Esophagus squamous epithelium (tissue), 5 donors: ENCODE data around the gene TIMM22. TPM values are rescaled to one million over a fixed set of nuclear protein-coding genes. Genes with fewer than 3 reads are reported as not detected.

Experiments
- DNase-seq: peaks from one replicate; lab custom pipeline; 2025; lab: John Stamatoyannopoulos, UW
- H3K27ac ChIP-seq, 4 donors: fragments of 200-600 bp; sonication (generic); one replicate each; pipeline ENCODE4 v1.5.1; 2016 to 2019; ENCODE audit warnings: mild to moderate bottlenecking in 1 of 4
- H3K27me3 ChIP-seq, 4 donors: fragments of 200-600 bp; sonication (generic); 1 replicate in 3 of 4; 2 replicates in 1 of 4; pipeline versions ENCODE4 v1.5.1 to v1.6.0; 2017 to 2021; ENCODE audit warnings: antibody characterized with exemption in 1 of 4
- H3K36me3 ChIP-seq, 3 donors: fragments of 200-600 bp; sonication (generic); one replicate each; pipeline ENCODE4 v1.5.1; 2016 to 2019
- H3K4me1 ChIP-seq, 3 donors: fragments of 200-600 bp; sonication (generic); one replicate each; pipeline ENCODE4 v1.5.1; 2017 to 2019
- H3K4me3 ChIP-seq, 4 donors: fragments of 200-600 bp; sonication (generic); 1 replicate in 3 of 4; 2 replicates in 1 of 4; pipeline ENCODE4 v1.5.1; 2016 to 2019; ENCODE audit warnings: mild to moderate bottlenecking in 2 of 4, moderate library complexity in 1 of 4
- H3K9me3 ChIP-seq, 3 donors: fragments of 200-600 bp; sonication (generic); one replicate each; pipeline ENCODE4 v1.5.1; 2016 to 2019
- CTCF ChIP-seq, 6 experiments: fragments of 450-650 bp in 4 of 6; fragments of 200-600 bp in 2 of 6; sonication (generic) in 2 of 6; IDR thresholded peaks; one replicate each; pipeline ENCODE4 v1.5.1; 2016 to 2019; ENCODE audit warnings: antibody characterized with exemption in 6 of 6, mild to moderate bottlenecking in 4 of 6, moderate library complexity in 4 of 6
- POLR2A ChIP-seq, 4 donors: fragments of 450-650 bp; IDR thresholded peaks; one replicate each; pipeline ENCODE4 v1.6.1; 2017; ENCODE audit warnings: antibody characterized with exemption in 4 of 4, mild to moderate bottlenecking in 4 of 4, moderate library complexity in 3 of 4
- WGBS, 2 donors: methylation state at CpG; one replicate each; pipeline ENCODE4 v1.1.5; 2018; 5-methylcytosine and 5-hydroxymethylcytosine counted together
- intact Hi-C: fragments of 100-400 bp; cut with DNase I; formaldehyde crosslinking; loops from one replicate; pipeline ENCODE4 v1.15.0; 2022
- total RNA-seq, 4 donors: library from RNA; depleted of rRNA; stranded (reverse); fragments of >200 nt; gene quantifications; one replicate each; pipeline ENCODE4 v1.1.0, GENCODE V29; 2016
- donor health status: DM: yes; HTN: yes; CAD: no.

The TIMM22 gene
- total RNA-seq, 4 donors from 2014 or later: 7.7 to 18.5 (median 11.8) TPM

GRCh38 chr17:1038459-1039122 is 41.7 kb downstream of the TIMM22 start:
- no peak for DNase-seq
- TF ChIP-seq POLR2A (IDR thresholded peaks at IDR 0.05) (no peak), CTCF (IDR thresholded peaks at IDR 0.05) (no peak)
- Histone ChIP-seq H3K36me3 (peaks cover 0 to 96% (median 15%) of the 10 kb centered on the region in 3 donors), H3K9me3 (no peaks in the 10 kb centered on the region), H3K27me3 (no peaks in the 10 kb centered on the region), H3K27ac (peak overlapping the region; percentile 18 to 81 (median 62)), H3K4me3 (no peak overlapping the region), H3K4me1 (peaks cover 8 to 43% (median 14%) of the 10 kb centered on the region in 3 donors)
- WGBS, 2 donors: 83% methylated on average over 16 of the region's 31 CpGs; no CpG with 5 or more reads in 1 of the 2 donors
- intact Hi-C loops: no loop called here

GRCh38 chr17:1039123-1039507 is 42.2 kb downstream of the TIMM22 start:
- TF ChIP-seq POLR2A (IDR thresholded peaks at IDR 0.05): no peak
- TF ChIP-seq CTCF (IDR thresholded peaks at IDR 0.05): no peak
- peak overlapping the region; percentile 18 to 81 (median 62) for H3K27ac ChIP-seq
- H3K4me3 ChIP-seq: peak overlapping the region in 1 of 4 donors; percentile 15
- H3K36me3 ChIP-seq: peaks cover 0 to 96% (median 15%) of the 10 kb centered on the region in 3 donors
- H3K4me1 ChIP-seq: peaks cover 8 to 45% (median 17%) of the 10 kb centered on the region in 3 donors
- 60% methylated on average over 2 of the region's 16 CpGs; no CpG with 5 or more reads in 1 of the 2 donors for WGBS, 2 donors
- DNase-seq: no peak
- no peaks in the 10 kb centered on the region for H3K27me3 ChIP-seq
- intact Hi-C loops: no loop called here
- H3K9me3 ChIP-seq: no peaks in the 10 kb centered on the region

- no peak for DNase-seq
- Histone ChIP-seq H3K4me1 (peaks cover 8 to 46% (median 17%) of the 10 kb centered on the region in 3 donors), H3K36me3 (peaks cover 0 to 96% (median 14%) of the 10 kb centered on the region in 3 donors), H3K4me3 (peak overlapping the region in 1 of 4 donors; percentile 15), H3K27ac (peak overlapping the region; percentile 44 to 81 (median 62)), H3K27me3 (no peaks in the 10 kb centered on the region), H3K9me3 (no peaks in the 10 kb centered on the region)
- 51 to 65% methylated on average over 11 to 16 of the region's 30 CpGs for WGBS, 2 donors
- no peak for TF ChIP-seq POLR2A (IDR thresholded peaks at IDR 0.05)
- no peak for TF ChIP-seq CTCF (IDR thresholded peaks at IDR 0.05)
- intact Hi-C loops: no loop called here
Observed at GRCh38 chr17:1039511-1040215, 42.7 kb downstream of the TIMM22 start.

GRCh38 chr17:1040216-1040600 is 43.3 kb downstream of the TIMM22 start:
- Histone ChIP-seq H3K4me1 (peaks cover 8 to 47% (median 17%) of the 10 kb centered on the region in 3 donors), H3K4me3 (no peak overlapping the region), H3K27me3 (no peaks in the 10 kb centered on the region), H3K27ac (peak overlapping the region; percentile 44 to 81 (median 62)), H3K36me3 (peaks cover 0 to 97% (median 10%) of the 10 kb centered on the region in 3 donors), H3K9me3 (no peaks in the 10 kb centered on the region)
- intact Hi-C loops: no loop called here
- TF ChIP-seq CTCF (IDR thresholded peaks at IDR 0.05) (no peak), POLR2A (IDR thresholded peaks at IDR 0.05) (no peak)
- 50 to 63% methylated on average over 8 to 9 of the region's 13 CpGs for WGBS, 2 donors
- no peak for DNase-seq

GRCh38 chr17:1041746-1042145 is 44.8 kb downstream of the TIMM22 start:
- no peak for TF ChIP-seq CTCF (IDR thresholded peaks at IDR 0.05)
- no peak for TF ChIP-seq POLR2A (IDR thresholded peaks at IDR 0.05)
- DNase-seq: no peak
- no peaks in the 10 kb centered on the region for H3K27me3 ChIP-seq
- H3K9me3 ChIP-seq: no peaks in the 10 kb centered on the region
- H3K36me3 ChIP-seq: peaks cover 5 to 100% (median 14%) of the 10 kb centered on the region in 3 donors
- intact Hi-C loops: no loop called here
- H3K4me3 ChIP-seq: no peak overlapping the region
- H3K27ac ChIP-seq: no peak overlapping the region
- H3K4me1 ChIP-seq: peaks cover 8 to 50% (median 17%) of the 10 kb centered on the region in 3 donors
- WGBS, 2 donors: 94 to 99% methylated on average over 9 of the region's 9 CpGs
